Measurements from ENCODE around the gene NRIP1. TPM values are rescaled to one million over a fixed set of nuclear protein-coding genes. Genes with fewer than 3 reads are reported as not detected.

NRIP1 gene, protein sequence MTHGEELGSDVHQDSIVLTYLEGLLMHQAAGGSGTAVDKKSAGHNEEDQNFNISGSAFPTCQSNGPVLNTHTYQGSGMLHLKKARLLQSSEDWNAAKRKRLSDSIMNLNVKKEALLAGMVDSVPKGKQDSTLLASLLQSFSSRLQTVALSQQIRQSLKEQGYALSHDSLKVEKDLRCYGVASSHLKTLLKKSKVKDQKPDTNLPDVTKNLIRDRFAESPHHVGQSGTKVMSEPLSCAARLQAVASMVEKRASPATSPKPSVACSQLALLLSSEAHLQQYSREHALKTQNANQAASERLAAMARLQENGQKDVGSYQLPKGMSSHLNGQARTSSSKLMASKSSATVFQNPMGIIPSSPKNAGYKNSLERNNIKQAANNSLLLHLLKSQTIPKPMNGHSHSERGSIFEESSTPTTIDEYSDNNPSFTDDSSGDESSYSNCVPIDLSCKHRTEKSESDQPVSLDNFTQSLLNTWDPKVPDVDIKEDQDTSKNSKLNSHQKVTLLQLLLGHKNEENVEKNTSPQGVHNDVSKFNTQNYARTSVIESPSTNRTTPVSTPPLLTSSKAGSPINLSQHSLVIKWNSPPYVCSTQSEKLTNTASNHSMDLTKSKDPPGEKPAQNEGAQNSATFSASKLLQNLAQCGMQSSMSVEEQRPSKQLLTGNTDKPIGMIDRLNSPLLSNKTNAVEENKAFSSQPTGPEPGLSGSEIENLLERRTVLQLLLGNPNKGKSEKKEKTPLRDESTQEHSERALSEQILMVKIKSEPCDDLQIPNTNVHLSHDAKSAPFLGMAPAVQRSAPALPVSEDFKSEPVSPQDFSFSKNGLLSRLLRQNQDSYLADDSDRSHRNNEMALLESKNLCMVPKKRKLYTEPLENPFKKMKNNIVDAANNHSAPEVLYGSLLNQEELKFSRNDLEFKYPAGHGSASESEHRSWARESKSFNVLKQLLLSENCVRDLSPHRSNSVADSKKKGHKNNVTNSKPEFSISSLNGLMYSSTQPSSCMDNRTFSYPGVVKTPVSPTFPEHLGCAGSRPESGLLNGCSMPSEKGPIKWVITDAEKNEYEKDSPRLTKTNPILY (N-terminal part only)
- polyA plus RNA-seq (2013, experiment 1 of 4): 51.8 TPM
- 59.0 TPM for polyA plus RNA-seq (2013, experiment 2 of 4)
- 46.2 TPM for polyA plus RNA-seq (2013, experiment 3 of 4)
- 48.8 TPM for polyA plus RNA-seq (2013, experiment 4 of 4)

DNA sequence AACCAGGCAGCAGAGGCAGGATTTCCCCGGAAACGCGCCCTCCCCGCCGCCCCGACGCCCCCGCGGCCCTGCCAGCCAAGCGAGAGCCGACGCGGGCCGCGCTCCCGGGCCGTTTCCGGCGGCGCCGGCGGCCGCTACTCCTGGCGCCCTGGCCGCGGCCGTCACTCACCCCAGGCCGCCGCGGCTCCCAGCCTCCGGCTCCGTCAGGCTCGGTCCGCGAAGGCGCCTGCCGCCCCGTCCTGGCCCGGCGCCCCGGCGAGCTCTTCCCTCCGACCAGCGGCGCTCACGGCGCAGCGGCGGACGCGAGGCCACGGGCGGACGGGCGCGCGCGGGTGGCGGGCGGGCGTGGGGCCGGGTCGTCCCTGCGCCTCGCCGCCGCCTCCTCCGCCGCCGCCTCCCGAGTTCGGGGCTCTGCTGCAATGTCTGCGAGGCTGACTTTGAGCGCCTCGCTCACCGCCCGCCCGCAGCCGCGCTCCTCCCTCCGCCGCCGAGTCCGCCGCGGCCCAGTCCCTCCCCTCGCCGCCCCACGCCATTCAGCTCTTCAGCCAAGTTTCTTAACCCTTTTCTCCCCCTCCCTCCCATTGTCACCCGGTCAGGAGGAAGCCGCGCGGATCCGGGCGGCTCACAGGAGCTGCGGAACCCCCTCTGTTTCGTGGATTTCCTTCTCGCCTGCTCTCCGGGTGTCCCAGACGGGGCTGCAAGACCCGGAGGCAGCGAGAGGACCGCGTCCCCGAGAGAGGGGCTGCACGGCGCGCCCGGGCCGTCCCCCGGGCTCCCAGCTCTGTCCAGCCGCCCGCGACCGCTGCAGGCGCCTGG, at the start of gene NRIP1:
NRIP1 (minus strand) TSS at position 425 of the 816 bp plus-strand sequence. CDS start 96,808 bp downstream, outside the sequence.
- peaks cover 19% of the 10 kb centered on the region for H3K4me1 ChIP-seq (ENCODE audit: control insufficient read depth, insufficient read depth, low read length)
- H3K36me3 ChIP-seq (ENCODE audit: control insufficient read depth, insufficient read depth, low read length): no peaks in the 10 kb centered on the region
- H3K4me3 ChIP-seq (ENCODE audit: insufficient read depth, low read depth, low read length): peak within 1 kb of the TSS; percentile 87
- H3K27ac ChIP-seq (ENCODE audit: insufficient read depth, low read depth, low read length, poor library complexity, severe bottlenecking): peak within 1 kb of the TSS; percentile 87
- H3K9me3 ChIP-seq (ENCODE audit: control insufficient read depth, low read length): no peaks in the 10 kb centered on the region
- no peaks in the 10 kb centered on the region for H3K27me3 ChIP-seq (ENCODE audit: control insufficient read depth, insufficient read depth, low read length, poor library complexity, severe bottlenecking)
- 0% methylated on average over 116 of the region's 116 CpGs for WGBS, 2 experiments

DNA sequence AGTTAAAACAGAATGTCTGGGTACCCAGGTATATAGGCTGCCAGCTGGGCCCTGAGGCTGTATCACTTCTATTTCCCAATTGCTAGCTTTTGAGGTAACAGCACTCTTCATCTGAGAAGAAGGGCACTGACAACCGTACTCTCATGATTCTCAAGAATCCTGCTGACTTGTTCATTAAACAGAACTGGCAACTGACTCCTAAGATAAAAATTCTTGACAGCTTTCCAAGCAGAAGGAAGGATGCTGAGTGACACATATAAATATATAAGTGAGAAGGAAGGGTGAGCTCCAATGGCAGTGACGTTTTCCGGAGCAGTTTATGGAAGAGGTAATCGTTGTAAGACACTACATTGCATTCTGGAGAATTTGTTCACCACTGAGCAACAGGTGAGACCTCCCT, 48.1 kb upstream of the NRIP1 start:
- H3K36me3 ChIP-seq (ENCODE audit: control insufficient read depth, insufficient read depth, low read length): no peaks in the 10 kb centered on the region
- no peak overlapping the region for H3K27ac ChIP-seq (ENCODE audit: insufficient read depth, low read depth, low read length, poor library complexity, severe bottlenecking)
- no peaks in the 10 kb centered on the region for H3K9me3 ChIP-seq (ENCODE audit: control insufficient read depth, low read length)
- WGBS, 2 experiments: 90 to 94% methylated on average over 4 of the region's 4 CpGs
- no peak overlapping the region for H3K4me3 ChIP-seq (ENCODE audit: insufficient read depth, low read depth, low read length)
- no peaks in the 10 kb centered on the region for H3K4me1 ChIP-seq (ENCODE audit: control insufficient read depth, insufficient read depth, low read length)
- no peaks in the 10 kb centered on the region for H3K27me3 ChIP-seq (ENCODE audit: control insufficient read depth, insufficient read depth, low read length, poor library complexity, severe bottlenecking)

DNA sequence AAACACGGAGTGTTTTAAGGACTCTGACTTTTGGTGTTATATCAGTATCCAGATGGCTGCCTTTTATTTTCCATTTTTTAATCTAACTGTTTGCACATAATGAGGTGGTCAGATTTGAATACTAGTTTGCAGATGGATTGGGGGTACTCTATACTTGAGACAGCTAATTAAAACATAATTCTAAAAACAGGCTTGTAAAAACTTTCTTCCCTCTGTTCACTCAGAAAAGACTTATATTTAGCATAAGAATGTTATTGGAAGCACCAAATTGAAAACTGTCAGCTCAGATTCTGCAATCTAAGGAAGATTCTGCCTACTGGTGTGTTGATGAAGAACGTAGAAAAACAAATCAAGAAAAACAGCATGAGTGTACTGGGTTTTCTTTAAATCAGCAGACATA, 44.0 kb upstream of the NRIP1 start:
- Histone ChIP-seq H3K36me3 (ENCODE audit: control insufficient read depth, insufficient read depth, low read length) (no peaks in the 10 kb centered on the region), H3K4me3 (ENCODE audit: insufficient read depth, low read depth, low read length) (no peak overlapping the region), H3K27me3 (ENCODE audit: control insufficient read depth, insufficient read depth, low read length, poor library complexity, severe bottlenecking) (no peaks in the 10 kb centered on the region), H3K27ac (ENCODE audit: insufficient read depth, low read depth, low read length, poor library complexity, severe bottlenecking) (no peak overlapping the region), H3K4me1 (ENCODE audit: control insufficient read depth, insufficient read depth, low read length) (no peaks in the 10 kb centered on the region), H3K9me3 (ENCODE audit: control insufficient read depth, low read length) (no peaks in the 10 kb centered on the region)
- 82 to 95% methylated on average over 2 of the region's 2 CpGs for WGBS, 2 experiments

- Histone ChIP-seq H3K4me1 (ENCODE audit: control insufficient read depth, insufficient read depth, low read length) (no peaks in the 10 kb centered on the region), H3K4me3 (ENCODE audit: insufficient read depth, low read depth, low read length) (no peak overlapping the region), H3K27me3 (ENCODE audit: control insufficient read depth, insufficient read depth, low read length, poor library complexity, severe bottlenecking) (no peaks in the 10 kb centered on the region), H3K36me3 (ENCODE audit: control insufficient read depth, insufficient read depth, low read length) (no peaks in the 10 kb centered on the region), H3K27ac (ENCODE audit: insufficient read depth, low read depth, low read length, poor library complexity, severe bottlenecking) (no peak overlapping the region), H3K9me3 (ENCODE audit: control insufficient read depth, low read length) (no peaks in the 10 kb centered on the region)
- 93 to 95% methylated on average over 2 of the region's 3 CpGs for WGBS, 2 experiments
These were observed 39.7 kb upstream of the NRIP1 start for GRCh38 chr21:15104470-15104869.

DNA sequence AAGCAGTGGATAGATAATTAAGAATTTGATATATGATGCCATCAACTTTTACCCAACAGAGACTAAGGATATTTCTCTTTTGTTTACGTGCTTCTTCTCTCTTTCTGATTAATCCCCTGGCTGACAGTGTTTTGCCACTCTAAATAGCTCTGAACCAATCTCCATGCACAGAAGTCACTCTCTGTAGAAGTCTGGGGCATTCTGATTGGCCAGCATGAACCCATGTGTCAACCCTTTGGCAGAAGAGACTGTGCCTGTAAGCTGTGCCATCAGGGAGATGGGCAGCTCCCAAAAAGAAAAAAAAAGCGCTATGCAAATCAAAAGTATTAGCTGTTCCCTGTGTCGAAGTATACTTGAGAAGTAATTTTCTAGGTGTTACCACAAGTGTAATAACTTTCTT, 34.1 kb upstream of the NRIP1 start:
- H3K9me3 ChIP-seq (ENCODE audit: control insufficient read depth, low read length): no peaks in the 10 kb centered on the region
- H3K4me1 ChIP-seq (ENCODE audit: control insufficient read depth, insufficient read depth, low read length): peaks cover 9% of the 10 kb centered on the region
- H3K27ac ChIP-seq (ENCODE audit: insufficient read depth, low read depth, low read length, poor library complexity, severe bottlenecking): no peak overlapping the region
- H3K27me3 ChIP-seq (ENCODE audit: control insufficient read depth, insufficient read depth, low read length, poor library complexity, severe bottlenecking): no peaks in the 10 kb centered on the region
- H3K36me3 ChIP-seq (ENCODE audit: control insufficient read depth, insufficient read depth, low read length): no peaks in the 10 kb centered on the region
- 91 to 93% methylated on average over 2 to 3 of the region's 3 CpGs for WGBS, 2 experiments
- no peak overlapping the region for H3K4me3 ChIP-seq (ENCODE audit: insufficient read depth, low read depth, low read length)

- Histone ChIP-seq H3K36me3 (ENCODE audit: control insufficient read depth, insufficient read depth, low read length) (no peaks in the 10 kb centered on the region), H3K4me1 (ENCODE audit: control insufficient read depth, insufficient read depth, low read length) (peaks cover 9% of the 10 kb centered on the region), H3K27ac (ENCODE audit: insufficient read depth, low read depth, low read length, poor library complexity, severe bottlenecking) (no peak overlapping the region), H3K27me3 (ENCODE audit: control insufficient read depth, insufficient read depth, low read length, poor library complexity, severe bottlenecking) (no peaks in the 10 kb centered on the region), H3K9me3 (ENCODE audit: control insufficient read depth, low read length) (no peaks in the 10 kb centered on the region), H3K4me3 (ENCODE audit: insufficient read depth, low read depth, low read length) (no peak overlapping the region)
- 67 to 85% methylated on average over 3 of the region's 3 CpGs for WGBS, 2 experiments
These were observed 33.4 kb upstream of the NRIP1 start for GRCh38 chr21:15098181-15098580.

DNA sequence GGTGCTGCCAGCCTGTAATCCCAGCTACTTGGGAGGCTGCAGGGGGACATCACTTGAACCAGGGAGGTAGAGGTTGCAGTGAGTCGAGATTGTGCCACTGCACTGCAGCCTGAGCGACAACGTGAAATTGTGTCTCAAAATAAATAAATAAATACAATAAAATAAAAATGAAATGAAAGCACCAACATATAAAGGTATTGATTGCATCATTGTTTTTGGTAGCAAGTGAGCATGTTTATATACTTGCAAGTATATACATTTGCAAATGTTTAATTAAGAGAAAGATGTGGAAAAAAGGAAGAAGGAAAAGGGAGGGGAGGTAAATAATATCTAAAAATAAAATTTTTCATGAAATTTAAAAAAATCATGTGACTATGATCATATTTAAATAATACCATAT, 32.8 kb upstream of the NRIP1 start:
- Histone ChIP-seq H3K36me3 (ENCODE audit: control insufficient read depth, insufficient read depth, low read length) (no peaks in the 10 kb centered on the region), H3K9me3 (ENCODE audit: control insufficient read depth, low read length) (no peaks in the 10 kb centered on the region), H3K27me3 (ENCODE audit: control insufficient read depth, insufficient read depth, low read length, poor library complexity, severe bottlenecking) (no peaks in the 10 kb centered on the region), H3K4me3 (ENCODE audit: insufficient read depth, low read depth, low read length) (no peak overlapping the region), H3K27ac (ENCODE audit: insufficient read depth, low read depth, low read length, poor library complexity, severe bottlenecking) (no peak overlapping the region), H3K4me1 (ENCODE audit: control insufficient read depth, insufficient read depth, low read length) (peaks cover 9% of the 10 kb centered on the region)
- WGBS, 2 experiments: 100% methylated on average over 1 to 3 of the region's 3 CpGs

- H3K4me1 ChIP-seq (ENCODE audit: control insufficient read depth, insufficient read depth, low read length): peaks cover 9% of the 10 kb centered on the region
- H3K4me3 ChIP-seq (ENCODE audit: insufficient read depth, low read depth, low read length): no peak overlapping the region
- no peaks in the 10 kb centered on the region for H3K27me3 ChIP-seq (ENCODE audit: control insufficient read depth, insufficient read depth, low read length, poor library complexity, severe bottlenecking)
- 95 to 100% methylated on average over 1 of the region's 1 CpG for WGBS, 2 experiments
- H3K9me3 ChIP-seq (ENCODE audit: control insufficient read depth, low read length): no peaks in the 10 kb centered on the region
- H3K27ac ChIP-seq (ENCODE audit: insufficient read depth, low read depth, low read length, poor library complexity, severe bottlenecking): no peak overlapping the region
- H3K36me3 ChIP-seq (ENCODE audit: control insufficient read depth, insufficient read depth, low read length): no peaks in the 10 kb centered on the region
These were observed 31.3 kb upstream of the NRIP1 start for GRCh38 chr21:15096146-15096545.

DNA sequence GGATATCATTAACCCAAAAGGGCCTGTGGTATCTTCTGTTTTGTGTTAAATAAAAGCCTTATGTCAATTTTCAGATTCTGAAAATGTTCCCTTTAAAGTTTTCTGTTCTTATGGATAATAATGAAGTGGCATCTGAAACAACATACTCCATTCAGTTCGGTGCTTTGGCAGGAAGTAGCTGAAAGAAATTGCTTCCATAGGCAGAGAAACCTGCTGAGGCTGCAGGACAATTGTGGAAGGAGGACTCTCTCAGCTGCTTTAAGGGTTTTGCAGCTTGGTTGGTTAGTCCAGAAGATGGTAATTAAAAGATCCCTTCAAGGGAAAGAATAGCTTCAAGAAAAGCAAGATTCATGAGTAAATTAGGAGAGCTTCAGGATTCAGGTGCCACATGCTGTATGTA, 30.5 kb upstream of the NRIP1 start:
- no peak overlapping the region for H3K27ac ChIP-seq (ENCODE audit: insufficient read depth, low read depth, low read length, poor library complexity, severe bottlenecking)
- no peak overlapping the region for H3K4me3 ChIP-seq (ENCODE audit: insufficient read depth, low read depth, low read length)
- H3K27me3 ChIP-seq (ENCODE audit: control insufficient read depth, insufficient read depth, low read length, poor library complexity, severe bottlenecking): no peaks in the 10 kb centered on the region
- H3K9me3 ChIP-seq (ENCODE audit: control insufficient read depth, low read length): no peaks in the 10 kb centered on the region
- WGBS, 2 experiments: 50 to 57% methylated on average over 1 of the region's 1 CpG
- peaks cover 9% of the 10 kb centered on the region for H3K4me1 ChIP-seq (ENCODE audit: control insufficient read depth, insufficient read depth, low read length)
- H3K36me3 ChIP-seq (ENCODE audit: control insufficient read depth, insufficient read depth, low read length): no peaks in the 10 kb centered on the region
